OCI-LY3 (cell line): ENCODE data around the gene VWA2.

ENCODE experiments used
- CTCF ChIP-seq: fragments of 200-600, 300-600 bp; sonication (generic); IDR thresholded peaks from 2 replicates; pipeline ENCODE4 v1.5.1; 2014; ENCODE audit warnings: antibody characterized with exemption, low read length, low read depth
- EZH2phosphoT487 ChIP-seq: fragments of 200-600 bp; shearing (Covaris generic); IDR thresholded peaks from 2 replicates; pipeline ENCODE4 v1.6.1; 2018; ENCODE audit warnings: antibody characterized with exemption, mixed run types, low read depth

DNA sequence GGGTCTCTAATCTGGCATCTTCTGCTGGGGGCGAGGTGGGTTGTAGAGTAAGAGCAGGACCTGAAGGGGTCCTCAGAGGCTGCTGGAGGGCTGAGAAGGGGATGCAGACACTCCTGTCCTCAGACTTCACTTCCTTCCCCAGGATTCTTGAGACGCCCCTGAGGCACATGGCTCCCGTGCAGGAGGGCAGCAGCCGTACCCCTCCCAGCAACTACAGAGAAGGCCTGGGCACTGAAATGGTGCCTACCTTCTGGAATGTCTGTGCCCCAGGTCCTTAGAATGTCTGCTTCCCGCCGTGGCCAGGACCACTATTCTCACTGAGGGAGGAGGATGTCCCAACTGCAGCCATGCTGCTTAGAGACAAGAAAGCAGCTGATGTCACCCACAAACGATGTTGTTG is 52.0 kb downstream of the VWA2 start:
- TF ChIP-seq CTCF (no peak), EZH2phosphoT487 (no peak)
